Nephron progenitor cell (in vitro differentiated cells): Measurements from ENCODE around the gene THSD7A.

Source experiments
- DNase-seq: peaks from one replicate; pipeline ENCODE4 v3.0.0; 2021
- H3K27ac Mint-ChIP-seq: 2 replicates; pipeline ENCODE4 v1.8.0; 2021; ENCODE audit warnings: mild to moderate bottlenecking, moderate library complexity, mixed read lengths
- H3K27me3 Mint-ChIP-seq: 2 replicates; pipeline ENCODE4 v1.8.0; 2021; ENCODE audit warnings: mild to moderate bottlenecking, low read depth, mixed read lengths; ENCODE audit not compliant: poor library complexity
- H3K36me3 Mint-ChIP-seq: 2 replicates; pipeline ENCODE4 v1.8.0; 2021; ENCODE audit warnings: low read depth, mixed read lengths
- H3K4me1 Mint-ChIP-seq: 2 replicates; pipeline ENCODE4 v1.8.0; 2021; ENCODE audit warnings: mixed read lengths
- H3K4me3 Mint-ChIP-seq: 2 replicates; pipeline ENCODE4 v1.8.0; 2021; ENCODE audit warnings: mild to moderate bottlenecking, moderate library complexity, mixed read lengths
- H3K9me3 Mint-ChIP-seq: 2 replicates; pipeline ENCODE4 v1.8.0; 2021; ENCODE audit warnings: mild to moderate bottlenecking, moderate library complexity, mixed read lengths
- CTCF ChIP-seq: fragments of 200-600 bp; sonication (generic); IDR thresholded peaks from 2 replicates; pipeline ENCODE4 v1.5.0; 2021; ENCODE audit warnings: antibody characterized with exemption

THSD7A gene

DNA sequence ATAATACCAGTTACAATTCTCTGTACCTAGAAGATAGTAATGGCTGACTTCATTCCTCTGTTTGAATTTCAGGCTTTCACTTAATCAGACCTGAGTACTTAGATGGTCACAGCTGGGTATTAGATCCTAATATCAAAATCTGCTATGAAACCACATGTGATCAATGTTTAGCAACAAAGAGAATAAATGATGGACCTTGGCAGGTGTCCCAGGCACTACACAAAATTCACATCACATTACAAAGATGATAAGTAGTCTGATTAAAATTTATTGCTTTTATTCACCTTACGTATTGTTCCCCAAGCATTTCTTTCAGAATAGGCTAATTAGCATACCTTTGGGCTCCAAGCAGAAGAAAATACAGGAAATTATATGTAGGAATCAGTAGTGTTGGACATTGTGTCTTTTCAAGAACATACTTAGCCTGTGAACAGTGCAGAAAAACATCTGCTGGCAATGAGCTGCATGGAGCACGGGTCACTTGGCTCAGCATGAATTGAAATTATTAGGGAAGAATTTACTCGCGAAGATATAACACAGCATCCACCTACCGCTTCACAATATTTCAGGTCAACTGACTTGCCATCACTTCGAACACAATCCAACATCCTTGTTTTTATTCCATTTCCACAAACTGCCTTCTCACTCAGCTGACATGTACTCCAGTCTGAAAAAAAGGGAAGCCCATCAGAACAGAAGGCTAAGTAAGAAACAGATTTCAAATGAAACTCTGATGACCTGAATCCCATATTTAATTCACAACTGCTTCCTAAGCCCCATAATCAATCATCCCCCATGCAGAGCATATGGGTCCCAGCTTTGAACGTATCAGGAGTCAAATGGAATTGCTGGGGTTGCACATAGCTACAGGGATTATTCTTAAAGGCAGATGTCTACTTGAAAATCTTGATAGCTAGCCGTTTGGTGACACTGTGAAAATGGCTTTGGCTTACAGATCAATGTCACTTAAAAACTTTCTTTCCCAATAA is 421.0 kb downstream of the THSD7A start:
- Mint-ChIP-seq H3K9me3 (peaks cover 11% of the 10 kb centered on the region), H3K4me1 (no peaks in the 10 kb centered on the region)

DNA sequence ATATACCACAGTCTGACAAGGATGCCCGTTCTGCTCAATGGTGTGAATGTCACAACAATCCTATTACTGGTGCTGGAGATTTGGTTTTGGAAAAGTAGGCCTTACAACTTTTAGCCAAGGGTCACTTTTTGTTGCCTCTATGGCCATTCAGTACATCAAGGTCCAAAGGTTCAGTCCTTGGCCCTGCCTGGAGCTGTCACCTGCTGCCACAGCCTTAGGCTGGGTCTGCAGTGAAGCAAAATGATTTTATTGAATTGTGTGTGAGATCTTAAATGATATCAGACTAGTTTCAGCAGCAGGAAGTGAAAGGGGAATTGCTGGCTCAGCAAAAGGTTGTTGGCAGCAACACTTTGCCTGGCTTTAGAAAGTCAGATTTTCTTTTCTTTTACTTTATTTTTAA is 427.6 kb downstream of the THSD7A start:
- H3K4me3 Mint-ChIP-seq = no peak overlapping the region
- DNase-seq = no peak
- H3K9me3 Mint-ChIP-seq = peaks cover 2% of the 10 kb centered on the region
- H3K36me3 Mint-ChIP-seq = no peaks in the 10 kb centered on the region
- H3K27me3 Mint-ChIP-seq = no peaks in the 10 kb centered on the region
- no peaks in the 10 kb centered on the region for H3K4me1 Mint-ChIP-seq
- no peak for TF ChIP-seq CTCF
- H3K27ac Mint-ChIP-seq = no peak overlapping the region

More for the DNA sequence above, 421.0 kb downstream of the THSD7A start:
- H3K36me3 Mint-ChIP-seq = peaks cover 6% of the 10 kb centered on the region
- no peak for DNase-seq
- H3K4me3 Mint-ChIP-seq = no peak overlapping the region
- H3K27ac Mint-ChIP-seq = no peak overlapping the region
- no peaks in the 10 kb centered on the region for H3K27me3 Mint-ChIP-seq
- no peak for TF ChIP-seq CTCF

- Mint-ChIP-seq H3K4me1 (no peaks in the 10 kb centered on the region), H3K36me3 (no peaks in the 10 kb centered on the region), H3K9me3 (peaks cover 5% of the 10 kb centered on the region), H3K4me3 (no peak overlapping the region), H3K27me3 (no peaks in the 10 kb centered on the region), H3K27ac (no peak overlapping the region)
- no peak for DNase-seq
- TF ChIP-seq CTCF = no peak
Measured at GRCh38 chr7:11403781-11404180, 428.2 kb downstream of the THSD7A start.

DNA sequence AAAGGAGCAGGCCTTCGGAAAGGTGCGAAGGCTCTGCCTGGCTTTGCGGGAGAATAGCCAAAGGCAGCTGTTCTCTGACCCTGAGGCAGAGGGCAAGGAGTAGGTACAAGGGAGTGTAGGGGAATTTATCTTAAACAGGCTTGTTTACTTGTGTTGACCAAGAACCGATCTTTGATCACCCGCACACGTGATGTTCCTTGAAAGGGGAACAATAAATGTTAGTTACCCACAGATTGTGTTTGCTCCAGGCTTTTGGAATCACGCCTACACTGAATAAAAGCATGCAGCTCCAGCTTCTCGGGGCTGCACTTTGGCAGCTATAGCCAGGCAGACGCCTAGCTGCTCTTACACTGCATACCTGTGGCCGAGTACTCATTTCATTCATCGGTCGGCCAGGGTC is 437.6 kb downstream of the THSD7A start:
- Mint-ChIP-seq H3K4me3 (no peak overlapping the region), H3K4me1 (peaks cover 6% of the 10 kb centered on the region), H3K27ac (peak overlapping the region; percentile 26), H3K36me3 (peaks cover 13% of the 10 kb centered on the region), H3K9me3 (peaks cover 54% of the 10 kb centered on the region), H3K27me3 (no peaks in the 10 kb centered on the region)
- DNase-seq = no peak
- no peak for TF ChIP-seq CTCF

DNA sequence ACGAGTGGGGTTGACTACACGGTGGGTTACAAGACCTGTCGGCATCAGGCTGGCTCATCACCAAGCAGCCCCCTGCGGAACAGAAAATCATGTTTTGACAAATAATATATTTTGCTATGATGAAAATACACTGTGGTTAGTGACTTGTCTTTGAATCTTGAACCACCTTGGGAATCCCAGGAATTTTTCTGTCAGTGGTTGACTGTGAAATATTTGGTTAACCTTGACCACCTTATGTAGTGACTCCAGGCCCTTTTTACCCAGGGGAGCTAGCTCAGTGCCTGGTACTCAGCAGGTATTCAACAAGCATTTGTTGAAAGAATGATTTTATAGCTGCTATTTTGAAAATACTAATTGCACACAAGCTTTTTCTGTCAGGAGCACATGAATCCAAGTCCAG is 452.4 kb downstream of the THSD7A start:
- DNase-seq = no peak
- Mint-ChIP-seq H3K4me1 (no peaks in the 10 kb centered on the region), H3K27me3 (no peaks in the 10 kb centered on the region), H3K9me3 (no peaks in the 10 kb centered on the region), H3K27ac (no peak overlapping the region), H3K36me3 (no peaks in the 10 kb centered on the region), H3K4me3 (no peak overlapping the region)
- no peak for TF ChIP-seq CTCF

DNA sequence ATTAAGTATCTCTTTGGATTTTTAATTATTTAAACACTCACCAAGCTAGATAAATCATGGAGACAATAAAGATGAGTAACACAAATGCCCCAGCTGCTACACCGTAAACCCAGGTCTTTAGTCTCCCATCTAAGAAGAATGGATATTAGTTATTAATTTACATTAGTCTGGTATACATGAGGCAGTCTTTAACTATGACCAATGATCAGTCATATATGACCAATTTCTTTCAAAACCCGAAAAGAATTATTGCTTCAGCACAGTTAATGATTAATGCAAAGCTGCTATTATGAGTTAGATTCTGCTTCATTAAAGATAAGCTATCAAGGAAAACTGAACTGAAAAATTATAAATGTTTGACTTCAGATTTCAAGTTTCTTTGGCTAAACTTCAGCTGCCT is 455.5 kb downstream of the THSD7A start:
- Mint-ChIP-seq H3K36me3 (no peaks in the 10 kb centered on the region), H3K4me1 (no peaks in the 10 kb centered on the region), H3K27me3 (no peaks in the 10 kb centered on the region), H3K4me3 (no peak overlapping the region), H3K27ac (no peak overlapping the region), H3K9me3 (no peaks in the 10 kb centered on the region)
- DNase-seq = no peak
- TF ChIP-seq CTCF = no peak
